SK-N-SH treated with all-trans-retinoic acid at 6 μM for 48 hours (cell line): ENCODE data around the gene OR2T27.
"Not testable (repeated sequence)": the region's sequence is repeated elsewhere in the genome, so short reads cannot be mapped to it uniquely, and the experiment has no call there.

Experiments
- ARNTL ChIP-seq: fragments of 450-650 bp; formaldehyde crosslinking; IDR thresholded peaks from 2 replicates; pipeline ENCODE4 v1.5.0; 2020; ENCODE audit warnings: low read depth, mild to moderate bottlenecking, moderate library complexity, borderline replicate concordance
- CREB5 ChIP-seq: fragments of 250-450 bp; sonication (Bioruptor Pico); IDR thresholded peaks from 2 replicates; pipeline ENCODE4 v1.5.1; 2020; ENCODE audit warnings: low read depth, mild to moderate bottlenecking, moderate library complexity
- CSRNP3 ChIP-seq: fragments of 250-450 bp; sonication (Bioruptor Pico); IDR thresholded peaks from 2 replicates; pipeline ENCODE4 v1.5.1; 2021; ENCODE audit warnings: mild to moderate bottlenecking, moderate library complexity
- ISL1 ChIP-seq: fragments of 250-450 bp; sonication (Bioruptor Pico); IDR thresholded peaks from 2 replicates; pipeline ENCODE4 v2.1.2; 2022; ENCODE audit warnings: mild to moderate bottlenecking, moderate library complexity
- PATZ1 ChIP-seq: fragments of 250-450 bp; sonication (Bioruptor Pico); IDR thresholded peaks from 2 replicates; pipeline ENCODE4 v1.8.0; 2020; ENCODE audit warnings: mild to moderate bottlenecking, moderate library complexity, borderline replicate concordance
- POU6F1 ChIP-seq: fragments of 250-450 bp; sonication (Bioruptor Pico); IDR thresholded peaks from 2 replicates; pipeline ENCODE4 v1.8.0; 2021; ENCODE audit warnings: low read depth, mild to moderate bottlenecking, moderate library complexity, borderline replicate concordance
- TCF4 ChIP-seq: fragments of 250-450 bp; sonication (Bioruptor Pico); IDR thresholded peaks from 2 replicates; pipeline ENCODE4 v1.8.0; 2021; ENCODE audit warnings: mild to moderate bottlenecking, moderate library complexity, borderline replicate concordance
- TOX ChIP-seq: fragments of 250-450 bp; sonication (Bioruptor Pico); IDR thresholded peaks from 2 replicates; pipeline ENCODE4 v1.8.0; 2021; ENCODE audit warnings: mild to moderate bottlenecking, moderate library complexity, borderline replicate concordance
- ZC3H10 ChIP-seq: fragments of 250-450 bp; sonication (Bioruptor Pico); IDR thresholded peaks from 2 replicates; pipeline ENCODE4 v1.5.1; 2021; ENCODE audit warnings: mild to moderate bottlenecking, moderate library complexity
- ZFP3 ChIP-seq: fragments of 250-450 bp; sonication (Bioruptor Pico); IDR thresholded peaks from 2 replicates; pipeline ENCODE4 v1.5.0; 2020; ENCODE audit warnings: mild to moderate bottlenecking, moderate library complexity
- ZFP30 ChIP-seq: fragments of 450-650 bp; formaldehyde crosslinking; IDR thresholded peaks from 2 replicates; pipeline ENCODE4 v1.5.0; 2022; ENCODE audit warnings: mild to moderate bottlenecking, moderate library complexity
- ZNF565 ChIP-seq: fragments of 450-650 bp; formaldehyde crosslinking; conservative IDR thresholded peaks from 2 replicates; pipeline ENCODE4 v1.5.0; 2020; ENCODE audit warnings: low read depth, mild to moderate bottlenecking, moderate library complexity
- ZNF70 ChIP-seq: fragments of 450-650 bp; formaldehyde crosslinking; IDR thresholded peaks from 2 replicates; pipeline ENCODE4 v1.5.0; 2020; ENCODE audit warnings: mild to moderate bottlenecking, moderate library complexity

- not testable (repeated sequence) for TF ChIP-seq ARNTL (CRISPR knock-in tag); POU6F1 (CRISPR knock-in tag); ZFP30 (CRISPR knock-in tag); CSRNP3 (CRISPR knock-in tag); ZNF70 (CRISPR knock-in tag); ZFP3 (CRISPR knock-in tag); TCF4 (CRISPR knock-in tag); ZNF565 (CRISPR knock-in tag); CREB5 (CRISPR knock-in tag); ZC3H10 (CRISPR knock-in tag); TOX; ISL1 (CRISPR knock-in tag); PATZ1 (CRISPR knock-in tag)
Measured at GRCh38 chr1:248648770-248649536, 6.4 kb downstream of the OR2T27 start.
